Stomach (tissue), 4 donors: ENCODE results near the gene VCL.

Experiments used
- EP300 ChIP-seq: sonication (generic); formaldehyde crosslinking; IDR thresholded peaks from one replicate; pipeline ENCODE4 v1.6.1; 2017; ENCODE audit warnings: antibody characterized with exemption
- POLR2A ChIP-seq, 4 donors: fragments of 450-650 bp; IDR thresholded peaks; one replicate each; pipeline ENCODE4 v1.6.1; 2016; ENCODE audit warnings: antibody characterized with exemption in 4 of 4, control low read depth in 2 of 4, mild to moderate bottlenecking in 1 of 4, moderate library complexity in 1 of 4
- TF ChIP-seq, protein P1 (sequence below), 7 experiments: fragments of 450-650 bp in 4 of 7; fragments of 200-600 bp in 3 of 7; sonication (generic) in 3 of 7; IDR thresholded peaks; one replicate each; pipeline ENCODE4 v1.5.1; 2016 to 2019; ENCODE audit warnings: antibody characterized with exemption in 7 of 7, control low read depth in 2 of 7, mild to moderate bottlenecking in 1 of 7

DNA sequence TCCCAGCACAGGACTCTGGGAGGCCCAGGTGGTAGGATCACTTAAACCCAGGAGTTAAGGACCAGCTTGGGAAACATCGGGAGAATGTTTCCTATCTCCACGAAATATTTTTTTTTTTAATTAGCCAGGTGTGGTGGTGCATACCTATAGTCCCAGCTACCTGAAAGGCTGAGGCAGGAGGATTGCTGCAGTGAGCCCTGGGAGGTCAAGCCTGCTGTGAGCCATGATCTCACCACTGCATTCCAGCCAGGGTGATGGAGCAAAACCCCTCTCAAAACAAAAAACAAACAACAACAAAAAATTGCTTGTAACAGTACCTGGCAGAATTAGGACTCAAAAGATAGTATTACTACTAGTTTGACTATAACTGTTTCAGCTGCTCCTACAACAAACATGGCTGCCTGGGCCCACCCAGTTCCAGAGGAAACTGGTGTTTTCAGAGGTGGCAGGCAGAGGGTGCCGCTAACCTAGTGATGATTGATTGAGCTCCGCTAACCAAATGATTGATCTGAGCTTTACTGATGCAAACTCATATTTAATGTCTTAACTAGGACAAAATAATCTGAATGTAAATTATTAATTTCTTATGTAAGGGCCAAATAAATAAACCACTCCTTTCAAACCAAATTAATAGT lies 95.7 kb downstream of the VCL start:
- TF ChIP-seq EP300 (no peak), POLR2A (IDR thresholded peaks at IDR 0.05) (no peak)
- TF ChIP-seq, protein P1, sequence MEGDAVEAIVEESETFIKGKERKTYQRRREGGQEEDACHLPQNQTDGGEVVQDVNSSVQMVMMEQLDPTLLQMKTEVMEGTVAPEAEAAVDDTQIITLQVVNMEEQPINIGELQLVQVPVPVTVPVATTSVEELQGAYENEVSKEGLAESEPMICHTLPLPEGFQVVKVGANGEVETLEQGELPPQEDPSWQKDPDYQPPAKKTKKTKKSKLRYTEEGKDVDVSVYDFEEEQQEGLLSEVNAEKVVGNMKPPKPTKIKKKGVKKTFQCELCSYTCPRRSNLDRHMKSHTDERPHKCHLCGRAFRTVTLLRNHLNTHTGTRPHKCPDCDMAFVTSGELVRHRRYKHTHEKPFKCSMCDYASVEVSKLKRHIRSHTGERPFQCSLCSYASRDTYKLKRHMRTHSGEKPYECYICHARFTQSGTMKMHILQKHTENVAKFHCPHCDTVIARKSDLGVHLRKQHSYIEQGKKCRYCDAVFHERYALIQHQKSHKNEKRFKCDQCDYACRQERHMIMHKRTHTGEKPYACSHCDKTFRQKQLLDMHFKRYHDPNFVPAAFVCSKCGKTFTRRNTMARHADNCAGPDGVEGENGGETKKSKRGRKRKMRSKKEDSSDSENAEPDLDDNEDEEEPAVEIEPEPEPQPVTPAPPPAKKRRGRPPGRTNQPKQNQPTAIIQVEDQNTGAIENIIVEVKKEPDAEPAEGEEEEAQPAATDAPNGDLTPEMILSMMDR (IDR thresholded peaks at IDR 0.05) = no peak
